ENCODE data around the gene RPL19.
"Not testable (repeated sequence)": the region's sequence is repeated elsewhere in the genome, so short reads cannot be mapped to it uniquely, and the experiment has no call there.

RPL19 gene

DNA sequence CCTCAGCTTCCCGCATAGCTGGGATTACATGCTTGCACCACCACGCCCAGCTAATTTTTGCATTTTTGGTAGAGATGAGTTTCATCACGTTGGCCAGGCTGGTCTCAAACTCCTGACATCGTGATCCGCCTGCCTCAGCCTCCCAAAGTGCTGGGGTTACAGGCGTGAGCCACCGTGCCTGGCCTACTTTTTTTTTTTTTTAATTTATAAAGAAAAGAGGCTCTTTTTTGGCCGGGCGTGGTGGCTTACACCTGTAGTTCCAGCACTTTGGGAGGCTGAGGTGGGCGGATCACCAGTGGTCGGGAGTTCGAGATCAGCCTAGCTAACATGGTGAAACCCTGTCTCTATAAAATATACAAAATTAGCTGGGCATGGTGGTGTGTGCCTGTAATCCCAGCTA is 50.0 kb downstream of the RPL19 start:
- not testable (repeated sequence) for DNase-seq

DNA sequence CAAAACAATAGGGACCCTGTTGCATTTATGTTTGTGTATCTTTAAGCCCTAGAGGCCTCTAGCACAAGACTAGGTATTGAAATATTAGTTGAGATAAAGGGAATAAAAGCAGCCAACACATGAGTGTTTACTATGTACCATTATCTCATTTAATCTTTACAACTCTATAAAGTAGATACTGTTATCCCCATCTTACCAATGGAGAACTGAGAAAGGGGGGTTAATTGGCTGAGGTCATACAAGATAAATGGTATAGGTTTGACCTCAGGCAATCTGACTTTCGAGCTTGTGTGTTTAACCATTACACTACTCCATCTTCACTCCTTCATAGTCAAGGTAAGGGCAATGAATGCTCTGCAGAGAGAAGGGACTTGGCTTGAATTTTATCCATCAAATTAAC is 51.9 kb downstream of the RPL19 start:
- no peak for DNase-seq

DNA sequence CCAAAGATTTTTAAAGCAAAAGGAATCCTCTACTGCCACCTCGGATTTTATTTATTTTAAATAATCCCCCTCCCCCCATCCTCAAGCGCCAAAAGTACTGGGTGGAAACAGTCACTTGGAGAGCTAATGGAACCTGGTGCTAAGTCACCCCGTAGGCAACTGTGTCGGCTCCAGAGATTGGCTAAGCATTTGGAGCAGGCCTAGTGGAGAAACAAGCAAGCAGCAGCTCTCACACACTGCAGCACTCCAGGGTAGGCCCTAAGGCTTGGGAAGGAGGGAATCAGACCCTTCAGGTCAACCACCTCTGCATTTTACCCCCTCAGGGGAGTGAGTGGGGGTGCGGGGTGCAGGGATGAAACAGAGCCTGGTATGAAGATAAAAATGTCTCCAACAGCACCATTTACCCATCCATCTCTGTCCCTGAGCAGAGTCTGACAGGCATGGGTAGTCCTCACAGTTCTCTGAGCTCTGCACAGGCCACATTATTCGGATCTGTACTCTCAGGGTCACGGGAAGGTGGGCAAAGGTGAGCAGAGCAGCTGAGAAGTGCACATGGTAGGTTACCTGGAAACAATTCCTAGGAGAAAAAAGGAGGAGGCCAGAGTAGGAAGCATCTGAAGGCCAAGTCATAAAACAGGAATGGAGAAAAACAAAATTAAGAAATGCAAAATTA is 52.8 kb downstream of the RPL19 start:
- no peak for DNase-seq

All from midbrain (tissue), 1 donor.